ENCODE measurements around the gene ATXN1. TPM values are rescaled to one million over a fixed set of nuclear protein-coding genes. Genes with fewer than 3 reads are reported as not detected.

Gene ATXN1
- total RNA-seq, 1 experiment from 2014 or later: 5.6 TPM

DNA sequence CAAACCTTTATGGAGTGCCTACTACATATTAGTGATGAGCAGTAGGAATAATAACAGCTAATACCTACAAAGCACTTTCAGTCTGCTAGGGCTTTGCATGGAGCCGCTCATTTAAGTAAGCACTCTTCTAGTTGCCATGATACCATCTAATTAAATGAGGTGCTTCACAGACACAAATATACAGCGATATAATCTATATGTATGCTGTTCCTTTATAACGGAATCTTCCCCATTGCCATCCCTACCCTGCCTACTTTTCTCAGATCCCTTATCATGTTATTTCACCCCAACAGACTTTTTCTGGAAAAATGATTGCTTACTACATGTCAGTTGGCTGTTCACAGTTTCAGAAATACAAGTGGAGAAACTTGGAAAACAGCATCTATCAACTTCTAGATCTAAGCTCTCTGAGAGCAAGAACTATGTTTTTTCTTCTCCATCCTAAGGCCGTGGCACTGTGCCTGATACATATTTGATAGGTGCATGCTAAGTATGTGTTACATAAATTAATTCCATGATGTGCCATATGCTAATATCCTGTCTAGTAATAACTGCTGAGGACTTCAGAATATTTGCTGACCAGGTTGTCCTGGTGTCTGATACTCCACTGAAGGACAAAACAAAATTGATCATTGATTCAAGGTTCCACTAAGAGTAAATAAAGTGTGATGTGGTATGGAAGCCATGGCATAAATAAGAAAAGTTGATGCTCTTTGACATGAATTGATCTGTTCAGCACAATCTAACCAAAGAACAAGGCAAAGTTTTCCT, 398.3 kb downstream of the ATXN1 start:
- Mint-ChIP-seq H3K4me3 (no peak overlapping the region), H3K9me3 (no peaks in the 10 kb centered on the region)

More for the DNA sequence above, 398.3 kb downstream of the ATXN1 start:
- H3K18ac ChIP-seq (ENCODE audit: insufficient read length, low read depth, low read length): no peak overlapping the region
- Mint-ChIP-seq H3K36me3 (ENCODE audit: insufficient read depth in 1 of 3, low read depth in 3 of 3) (no peaks in the 10 kb centered on the region), H3K4me1 (peaks cover 3 to 4% of the 10 kb centered on the region in 2 experiments; a peak in 3 of 4 replicates), H3K27ac (no peak overlapping the region), H3K27me3 (ENCODE audit: low read depth) (no peaks in the 10 kb centered on the region)
- H2BK12ac ChIP-seq (ENCODE audit: insufficient read length, low read depth, low read length): no peak overlapping the region
- H2BK120ac ChIP-seq (ENCODE audit: low read depth, low read length, poor library complexity, severe bottlenecking): no peak overlapping the region
- H2BK5ac ChIP-seq (ENCODE audit: insufficient read length, low read length): no peak overlapping the region
- H4K5ac ChIP-seq (ENCODE audit: insufficient read length, low read depth, low read length): no peak overlapping the region
- H3K4me2 ChIP-seq (ENCODE audit: insufficient read depth, insufficient read length, low read length): no peak overlapping the region
- H4K8ac ChIP-seq (replicated peaks; ENCODE audit: insufficient read length, low read depth, low read length): no peak overlapping the region
- no peaks in the 10 kb centered on the region for H3K27me3 ChIP-seq (ENCODE audit: insufficient read depth, low read length)
- no CpG with 5 or more reads among the region's 4 CpGs for WGBS (ENCODE audit: extremely low coverage, insufficient read length, low lambda C conversion rate)
- no peak overlapping the region for H2AK5ac ChIP-seq (ENCODE audit: insufficient read length, low read length)
- H3T11ph ChIP-seq (ENCODE audit: low read length): no peak overlapping the region
- no peaks in the 10 kb centered on the region for H3K23me2 ChIP-seq (ENCODE audit: insufficient read length, low read depth, low read length, poor library complexity, severe bottlenecking)
- no peaks in the 10 kb centered on the region for H3K79me1 ChIP-seq (ENCODE audit: insufficient read depth, low read depth, low read length, poor library complexity, severe bottlenecking)
- H4K91ac ChIP-seq (ENCODE audit: insufficient read length, low read depth, low read length): no peak overlapping the region
- H3K14ac ChIP-seq (ENCODE audit: insufficient read depth, low read length): no peak overlapping the region
- H3K23ac ChIP-seq (ENCODE audit: insufficient read length, low read depth, low read length): no peak overlapping the region
- H2BK20ac ChIP-seq (ENCODE audit: low read depth, low read length, poor library complexity, severe bottlenecking): no peak overlapping the region
- H4K20me1 ChIP-seq (ENCODE audit: control insufficient read depth, insufficient read depth, insufficient read length): no peaks in the 10 kb centered on the region
- no peaks in the 10 kb centered on the region for H3K79me2 ChIP-seq (ENCODE audit: insufficient read depth, low read length)
- DNase-seq: no peak
- H3K56ac ChIP-seq (ENCODE audit: insufficient read length, low read depth, low read length): no peak overlapping the region
- no peaks in the 10 kb centered on the region for H3K9me3 ChIP-seq (ENCODE audit: control insufficient read depth, low read depth, low read length)
- TF ChIP-seq, protein P1, sequence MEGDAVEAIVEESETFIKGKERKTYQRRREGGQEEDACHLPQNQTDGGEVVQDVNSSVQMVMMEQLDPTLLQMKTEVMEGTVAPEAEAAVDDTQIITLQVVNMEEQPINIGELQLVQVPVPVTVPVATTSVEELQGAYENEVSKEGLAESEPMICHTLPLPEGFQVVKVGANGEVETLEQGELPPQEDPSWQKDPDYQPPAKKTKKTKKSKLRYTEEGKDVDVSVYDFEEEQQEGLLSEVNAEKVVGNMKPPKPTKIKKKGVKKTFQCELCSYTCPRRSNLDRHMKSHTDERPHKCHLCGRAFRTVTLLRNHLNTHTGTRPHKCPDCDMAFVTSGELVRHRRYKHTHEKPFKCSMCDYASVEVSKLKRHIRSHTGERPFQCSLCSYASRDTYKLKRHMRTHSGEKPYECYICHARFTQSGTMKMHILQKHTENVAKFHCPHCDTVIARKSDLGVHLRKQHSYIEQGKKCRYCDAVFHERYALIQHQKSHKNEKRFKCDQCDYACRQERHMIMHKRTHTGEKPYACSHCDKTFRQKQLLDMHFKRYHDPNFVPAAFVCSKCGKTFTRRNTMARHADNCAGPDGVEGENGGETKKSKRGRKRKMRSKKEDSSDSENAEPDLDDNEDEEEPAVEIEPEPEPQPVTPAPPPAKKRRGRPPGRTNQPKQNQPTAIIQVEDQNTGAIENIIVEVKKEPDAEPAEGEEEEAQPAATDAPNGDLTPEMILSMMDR (conservative IDR thresholded peaks at IDR 0.05): no peak
- H2AFZ ChIP-seq (ENCODE audit: low read length): no peak overlapping the region
- H3K4ac ChIP-seq (ENCODE audit: low read depth, low read length): no peak overlapping the region
- no peak overlapping the region for H2BK15ac ChIP-seq (ENCODE audit: low read depth, low read length)
- no peak overlapping the region for H3K9ac ChIP-seq (ENCODE audit: extremely low read depth, insufficient read length, low read length)
- H3K4me1 ChIP-seq (ENCODE audit: insufficient read depth, low read length): no peaks in the 10 kb centered on the region
- H3K27ac ChIP-seq (ENCODE audit: insufficient read length, low read depth, low read length): no peak overlapping the region
